HepG2 (cell line): ENCODE data around the gene DENND4B. TPM values are rescaled to one million over a fixed set of nuclear protein-coding genes. Genes with fewer than 3 reads are reported as not detected.

Experiments used
- ATRX ChIP-seq: sonication (generic); formaldehyde crosslinking; IDR thresholded peaks from 2 replicates; pipeline ENCODE4 v1.4.0; 2020; ENCODE audit warnings: missing genetic modification reagents, borderline replicate concordance
- HIVEP1 ChIP-seq: sonication (generic); formaldehyde crosslinking; IDR thresholded peaks from 2 replicates; pipeline ENCODE4 v1.4.0; 2020; ENCODE audit warnings: mild to moderate bottlenecking, missing genetic modification reagents
- HOXA9 ChIP-seq: sonication (generic); formaldehyde crosslinking; IDR thresholded peaks from 2 replicates; pipeline ENCODE4 v1.8.1; 2022; ENCODE audit warnings: missing genetic modification reagents, mild to moderate bottlenecking, moderate library complexity, borderline replicate concordance
- KDM6A ChIP-seq: IDR thresholded peaks from 2 replicates; pipeline ENCODE4 v1.6.1; 2016; ENCODE audit warnings: low read depth
- NRL ChIP-seq: sonication (generic); formaldehyde crosslinking; IDR thresholded peaks from 2 replicates; pipeline ENCODE4 v1.5.0; 2020; ENCODE audit warnings: missing genetic modification reagents, mild to moderate bottlenecking, moderate library complexity, borderline replicate concordance
- RBM22 ChIP-seq: fragments of 200-400 bp; formaldehyde crosslinking; optimal IDR thresholded peaks from 2 replicates; pipeline ENCODE3; 2017; ENCODE audit warnings: mild to moderate bottlenecking, low read length, moderate library complexity
- SMARCE1 ChIP-seq: fragments of 450-650 bp; IDR thresholded peaks from 2 replicates; pipeline ENCODE4 v1.6.1; 2017; ENCODE audit warnings: borderline replicate concordance
- ZMYM4 ChIP-seq: sonication (generic); formaldehyde crosslinking; IDR thresholded peaks from 2 replicates; pipeline ENCODE4 v1.8.1; 2023; ENCODE audit warnings: mild to moderate bottlenecking, missing genetic modification reagents
- ZNF224 ChIP-seq: sonication (generic); formaldehyde crosslinking; IDR thresholded peaks from 2 replicates; pipeline ENCODE4 v1.5.0; 2020; ENCODE audit warnings: mild to moderate bottlenecking, missing genetic modification reagents
- ZNF256 ChIP-seq: sonication (generic); formaldehyde crosslinking; conservative IDR thresholded peaks from 2 replicates; pipeline ENCODE4 v1.4.0; 2020; ENCODE audit warnings: missing genetic modification reagents
- polyA plus RNA-seq, 8 experiments: library from polyadenylated mRNA; depleted of rRNA in 3 of 8; stranded (reverse) in 7 of 8; unstranded in 1 of 8; fragments of >200 nt; fragmentation: Illumina TruSeq in 4 of 8; extraction: Trizol in 4 of 8; gene quantifications; 2 replicates each; pipeline versions ENCODE4 v1.2.1 to v1.2.3, GENCODE V29; 2011 to 2016; ENCODE audit warnings: low read depth in 4 of 8, missing spikeins in 1 of 8, mixed read lengths in 1 of 8; ENCODE audit not compliant: insufficient read depth in 1 of 8
- total RNA-seq, 5 experiments: library from RNA; depleted of rRNA; stranded (reverse); fragments of >200 nt; fragmentation: Illumina TruSeq; extraction: Trizol; gene quantifications; 2 replicates each; pipeline ENCODE4 v1.2.3, GENCODE V29; 2016; ENCODE audit warnings: low read depth in 1 of 5
- TF ChIP-seq, protein P1 (sequence below): sonication (generic); formaldehyde crosslinking; IDR thresholded peaks from 2 replicates; pipeline ENCODE4 v1.5.0; 2020; ENCODE audit warnings: mild to moderate bottlenecking, missing genetic modification reagents, borderline replicate concordance
- TF ChIP-seq, protein P2 (sequence below): sonication (generic); formaldehyde crosslinking; IDR thresholded peaks from 2 replicates; pipeline ENCODE4 v1.5.1; 2020; ENCODE audit warnings: missing genetic modification reagents, mild to moderate bottlenecking, borderline replicate concordance
- TF ChIP-seq, protein P3 (sequence below), 2 experiments: fragments of 450-650 bp in 1 of 2; sonication (generic) in 1 of 2; formaldehyde crosslinking; IDR thresholded peaks; 2 replicates each; pipeline versions ENCODE4 v1.5.0 to v1.8.0; 2020 to 2022; ENCODE audit warnings: mild to moderate bottlenecking in 1 of 2, missing genetic modification reagents in 1 of 2
- TF ChIP-seq, protein P4 (sequence below): sonication (generic); IDR thresholded peaks from 2 replicates; pipeline ENCODE4 v1.6.1; 2016; ENCODE audit warnings: low read depth, borderline replicate concordance

Gene DENND4B
- total and polyA plus RNA-seq, 2 of the 13 experiments (the other 11 are each of a cell fraction or from before 2014, with no cell fraction given), result 15.1 to 20.3 TPM

DNA sequence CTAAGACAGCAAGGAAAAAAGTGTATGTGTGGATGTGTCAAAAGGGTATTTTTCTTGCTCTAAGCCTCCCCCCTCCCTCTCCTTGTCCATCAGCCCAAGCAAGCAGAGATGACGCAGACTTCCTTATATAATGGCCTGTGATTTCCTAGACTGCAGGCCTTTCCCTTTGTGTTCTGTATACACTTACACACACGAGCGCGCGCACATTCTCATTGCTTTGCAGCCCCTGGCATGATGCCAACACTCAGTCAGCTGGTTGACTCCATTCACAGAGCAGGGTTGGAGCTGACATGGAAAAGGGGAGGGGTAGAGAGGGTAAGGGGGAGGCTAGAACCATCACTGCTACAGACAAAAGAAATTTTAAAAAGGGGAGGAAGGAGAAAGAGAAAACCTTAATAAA is 65.6 kb downstream of the DENND4B start (continued):
- TF ChIP-seq, protein P1, sequence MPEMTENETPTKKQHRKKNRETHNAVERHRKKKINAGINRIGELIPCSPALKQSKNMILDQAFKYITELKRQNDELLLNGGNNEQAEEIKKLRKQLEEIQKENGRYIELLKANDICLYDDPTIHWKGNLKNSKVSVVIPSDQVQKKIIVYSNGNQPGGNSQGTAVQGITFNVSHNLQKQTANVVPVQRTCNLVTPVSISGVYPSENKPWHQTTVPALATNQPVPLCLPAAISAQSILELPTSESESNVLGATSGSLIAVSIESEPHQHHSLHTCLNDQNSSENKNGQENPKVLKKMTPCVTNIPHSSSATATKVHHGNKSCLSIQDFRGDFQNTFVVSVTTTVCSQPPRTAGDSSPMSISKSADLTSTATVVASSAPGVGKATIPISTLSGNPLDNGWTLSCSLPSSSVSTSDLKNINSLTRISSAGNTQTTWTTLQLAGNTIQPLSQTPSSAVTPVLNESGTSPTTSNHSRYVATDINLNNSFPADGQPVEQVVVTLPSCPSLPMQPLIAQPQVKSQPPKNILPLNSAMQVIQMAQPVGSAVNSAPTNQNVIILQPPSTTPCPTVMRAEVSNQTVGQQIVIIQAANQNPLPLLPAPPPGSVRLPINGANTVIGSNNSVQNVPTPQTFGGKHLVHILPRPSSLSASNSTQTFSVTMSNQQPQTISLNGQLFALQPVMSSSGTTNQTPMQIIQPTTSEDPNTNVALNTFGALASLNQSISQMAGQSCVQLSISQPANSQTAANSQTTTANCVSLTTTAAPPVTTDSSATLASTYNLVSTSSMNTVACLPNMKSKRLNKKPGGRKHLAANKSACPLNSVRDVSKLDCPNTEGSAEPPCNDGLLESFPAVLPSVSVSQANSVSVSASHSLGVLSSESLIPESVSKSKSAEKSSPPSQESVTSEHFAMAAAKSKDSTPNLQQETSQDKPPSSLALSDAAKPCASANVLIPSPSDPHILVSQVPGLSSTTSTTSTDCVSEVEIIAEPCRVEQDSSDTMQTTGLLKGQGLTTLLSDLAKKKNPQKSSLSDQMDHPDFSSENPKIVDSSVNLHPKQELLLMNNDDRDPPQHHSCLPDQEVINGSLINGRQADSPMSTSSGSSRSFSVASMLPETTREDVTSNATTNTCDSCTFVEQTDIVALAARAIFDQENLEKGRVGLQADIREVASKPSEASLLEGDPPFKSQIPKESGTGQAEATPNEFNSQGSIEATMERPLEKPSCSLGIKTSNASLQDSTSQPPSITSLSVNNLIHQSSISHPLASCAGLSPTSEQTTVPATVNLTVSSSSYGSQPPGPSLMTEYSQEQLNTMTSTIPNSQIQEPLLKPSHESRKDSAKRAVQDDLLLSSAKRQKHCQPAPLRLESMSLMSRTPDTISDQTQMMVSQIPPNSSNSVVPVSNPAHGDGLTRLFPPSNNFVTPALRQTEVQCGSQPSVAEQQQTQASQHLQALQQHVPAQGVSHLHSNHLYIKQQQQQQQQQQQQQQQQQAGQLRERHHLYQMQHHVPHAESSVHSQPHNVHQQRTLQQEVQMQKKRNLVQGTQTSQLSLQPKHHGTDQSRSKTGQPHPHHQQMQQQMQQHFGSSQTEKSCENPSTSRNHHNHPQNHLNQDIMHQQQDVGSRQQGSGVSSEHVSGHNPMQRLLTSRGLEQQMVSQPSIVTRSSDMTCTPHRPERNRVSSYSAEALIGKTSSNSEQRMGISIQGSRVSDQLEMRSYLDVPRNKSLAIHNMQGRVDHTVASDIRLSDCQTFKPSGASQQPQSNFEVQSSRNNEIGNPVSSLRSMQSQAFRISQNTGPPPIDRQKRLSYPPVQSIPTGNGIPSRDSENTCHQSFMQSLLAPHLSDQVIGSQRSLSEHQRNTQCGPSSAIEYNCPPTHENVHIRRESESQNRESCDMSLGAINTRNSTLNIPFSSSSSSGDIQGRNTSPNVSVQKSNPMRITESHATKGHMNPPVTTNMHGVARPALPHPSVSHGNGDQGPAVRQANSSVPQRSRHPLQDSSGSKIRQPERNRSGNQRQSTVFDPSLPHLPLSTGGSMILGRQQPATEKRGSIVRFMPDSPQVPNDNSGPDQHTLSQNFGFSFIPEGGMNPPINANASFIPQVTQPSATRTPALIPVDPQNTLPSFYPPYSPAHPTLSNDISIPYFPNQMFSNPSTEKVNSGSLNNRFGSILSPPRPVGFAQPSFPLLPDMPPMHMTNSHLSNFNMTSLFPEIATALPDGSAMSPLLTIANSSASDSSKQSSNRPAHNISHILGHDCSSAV, result no peak
- TF ChIP-seq NRL (no peak), HOXA9 (CRISPR knock-in tag) (no peak), ZMYM4 (CRISPR knock-in tag) (no peak), SMARCE1 (no peak), ZNF256 (CRISPR knock-in tag) (no peak), ATRX (CRISPR knock-in tag) (no peak), HIVEP1 (CRISPR knock-in tag) (no peak), KDM6A (CRISPR knock-in tag) (no peak), ZNF224 (CRISPR knock-in tag) (no peak), RBM22 (peak; percentile 57)
- TF ChIP-seq, protein P2, sequence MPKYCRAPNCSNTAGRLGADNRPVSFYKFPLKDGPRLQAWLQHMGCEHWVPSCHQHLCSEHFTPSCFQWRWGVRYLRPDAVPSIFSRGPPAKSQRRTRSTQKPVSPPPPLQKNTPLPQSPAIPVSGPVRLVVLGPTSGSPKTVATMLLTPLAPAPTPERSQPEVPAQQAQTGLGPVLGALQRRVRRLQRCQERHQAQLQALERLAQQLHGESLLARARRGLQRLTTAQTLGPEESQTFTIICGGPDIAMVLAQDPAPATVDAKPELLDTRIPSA (CRISPR knock-in tag), result no peak
- TF ChIP-seq, protein P3, sequence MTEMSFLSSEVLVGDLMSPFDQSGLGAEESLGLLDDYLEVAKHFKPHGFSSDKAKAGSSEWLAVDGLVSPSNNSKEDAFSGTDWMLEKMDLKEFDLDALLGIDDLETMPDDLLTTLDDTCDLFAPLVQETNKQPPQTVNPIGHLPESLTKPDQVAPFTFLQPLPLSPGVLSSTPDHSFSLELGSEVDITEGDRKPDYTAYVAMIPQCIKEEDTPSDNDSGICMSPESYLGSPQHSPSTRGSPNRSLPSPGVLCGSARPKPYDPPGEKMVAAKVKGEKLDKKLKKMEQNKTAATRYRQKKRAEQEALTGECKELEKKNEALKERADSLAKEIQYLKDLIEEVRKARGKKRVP (CRISPR knock-in tag; IDR thresholded peaks at IDR 0.05), result no peak
- TF ChIP-seq, protein P4, sequence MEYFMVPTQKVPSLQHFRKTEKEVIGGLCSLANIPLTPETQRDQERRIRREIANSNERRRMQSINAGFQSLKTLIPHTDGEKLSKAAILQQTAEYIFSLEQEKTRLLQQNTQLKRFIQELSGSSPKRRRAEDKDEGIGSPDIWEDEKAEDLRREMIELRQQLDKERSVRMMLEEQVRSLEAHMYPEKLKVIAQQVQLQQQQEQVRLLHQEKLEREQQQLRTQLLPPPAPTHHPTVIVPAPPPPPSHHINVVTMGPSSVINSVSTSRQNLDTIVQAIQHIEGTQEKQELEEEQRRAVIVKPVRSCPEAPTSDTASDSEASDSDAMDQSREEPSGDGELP, result peak; percentile 82; the same call in 1 of the 2 replicates
